Measurements from ENCODE around the gene FUT7. TPM values are rescaled to one million over a fixed set of nuclear protein-coding genes. Genes with fewer than 3 reads are reported as not detected.

FUT7 gene
- total RNA-seq, 1 experiment from 2014 or later = not detected

GRCh38 chr9:137015540-137015930 lies 16.4 kb downstream of the FUT7 start:
- no peak overlapping the region for H3K9ac ChIP-seq (ENCODE audit: low read length)
- no peak for DNase-seq (ENCODE audit: low read depth, low spot score)
- H3K4me1 ChIP-seq (ENCODE audit: control insufficient read depth in 1 of 2, insufficient read depth in 2 of 2, low read length in 2 of 2) = no peaks in the 10 kb centered on the region
- intact Hi-C loops (cut with micrococcal nuclease) = no loop called here
- ChIA-PET POLR2A (no interaction called here), RAD21 (ENCODE audit: low non-redundant PET in 1 of 2, low total read pairs in 2 of 2, uncharacterized antibody in 2 of 2, unreplicated experiment in 2 of 2) (no interaction called here), CTCF (no interaction called here)
- H4K20me1 ChIP-seq (ENCODE audit: insufficient read depth) = no peaks in the 10 kb centered on the region
- no peak overlapping the region for H3K4me2 ChIP-seq (ENCODE audit: low read length)
- no peaks in the 10 kb centered on the region for H3K79me2 ChIP-seq (ENCODE audit: insufficient read depth, low read length)
- H3K9me3 ChIP-seq (ENCODE audit: control insufficient read depth in 1 of 2, insufficient read depth in 1 of 2, low read depth in 1 of 2, low read length in 2 of 2) = no peaks in the 10 kb centered on the region
- H3K9me2 ChIP-seq (ENCODE audit: insufficient read depth) = no peaks in the 10 kb centered on the region
- H3K27ac ChIP-seq (ENCODE audit: low read depth, low read length) = no peak overlapping the region
- BruUV-seq (replicated peaks) = no TSS peak
- no peaks in the 10 kb centered on the region for H3K27me3 ChIP-seq (ENCODE audit: insufficient read depth, low read length)
- no peak overlapping the region for H3K4me3 ChIP-seq (replicated peaks in 1 of 2; ENCODE audit: low read depth in 1 of 2, low read length in 2 of 2)
- no peak overlapping the region for H2AFZ ChIP-seq (ENCODE audit: low read depth, low read length, poor library complexity, severe bottlenecking)
- TF ChIP-seq JUND (IDR thresholded peaks at IDR 0.05) (no peak), ELF1 (IDR thresholded peaks at IDR 0.05; ENCODE audit: borderline replicate concordance, low read depth) (no peak)
- no peak for ATAC-seq
- peaks cover 19 to 34% of the 10 kb centered on the region in 2 experiments; a peak in 3 of 4 replicates for H3K36me3 ChIP-seq (ENCODE audit: control insufficient read depth in 1 of 2, insufficient read depth in 2 of 2, low read length in 2 of 2)

GRCh38 chr9:137014776-137015539 lies 16.9 kb downstream of the FUT7 start:
- H3K36me3 ChIP-seq (ENCODE audit: control insufficient read depth in 1 of 2, insufficient read depth in 2 of 2, low read length in 2 of 2) = peaks cover 19 to 34% of the 10 kb centered on the region in 2 experiments; a peak in 3 of 4 replicates
- no peaks in the 10 kb centered on the region for H3K79me2 ChIP-seq (ENCODE audit: insufficient read depth, low read length)
- TF ChIP-seq YY1 (IDR thresholded peaks at IDR 0.05; ENCODE audit: extremely low read depth, insufficient replicate concordance, low read depth, low read length) = no peak
- TF ChIP-seq CBX3 (IDR thresholded peaks at IDR 0.05; ENCODE audit: low read depth) = no peak
- TF ChIP-seq ZBTB33 (IDR thresholded peaks at IDR 0.05; ENCODE audit: extremely low read depth, insufficient replicate concordance, low read length) = no peak
- TF ChIP-seq FOSL1 (IDR thresholded peaks at IDR 0.05; ENCODE audit: low read depth) = no peak
- TF ChIP-seq JUND (IDR thresholded peaks at IDR 0.05) = no peak
- TF ChIP-seq CTCF (IDR thresholded peaks at IDR 0.05 in 2 of 3, conservative IDR thresholded peaks at IDR 0.05 in 1 of 3; ENCODE audit: borderline replicate concordance in 1 of 3, insufficient read depth in 1 of 3, low read depth in 2 of 3, low read length in 2 of 3) = no peak
- TF ChIP-seq SP1 (IDR thresholded peaks at IDR 0.05; ENCODE audit: low read depth) = no peak
- TF ChIP-seq EGR1 (IDR thresholded peaks at IDR 0.05; ENCODE audit: low read depth) = no peak
- no peak for TF ChIP-seq ATF3 (IDR thresholded peaks at IDR 0.05)
- no peak for TF ChIP-seq RAD21 (IDR thresholded peaks at IDR 0.05; ENCODE audit: low read depth)
- no peaks in the 10 kb centered on the region for H3K27me3 ChIP-seq (ENCODE audit: insufficient read depth, low read length)
- ChIA-PET POLR2A (no interaction called here), CTCF (no interaction called here), RAD21 (ENCODE audit: low non-redundant PET in 1 of 2, low total read pairs in 2 of 2, uncharacterized antibody in 2 of 2, unreplicated experiment in 2 of 2) (no interaction called here)
- no peak overlapping the region for H3K9ac ChIP-seq (ENCODE audit: low read length)
- no peaks in the 10 kb centered on the region for H4K20me1 ChIP-seq (ENCODE audit: insufficient read depth)
- ATAC-seq = no peak
- no peak overlapping the region for H3K4me2 ChIP-seq (ENCODE audit: low read length)
- H3K4me3 ChIP-seq (replicated peaks in 1 of 2; ENCODE audit: low read depth in 1 of 2, low read length in 2 of 2) = no peak overlapping the region
- no peak overlapping the region for H3K27ac ChIP-seq (ENCODE audit: low read depth, low read length)
- H3K9me3 ChIP-seq (ENCODE audit: control insufficient read depth in 1 of 2, insufficient read depth in 1 of 2, low read depth in 1 of 2, low read length in 2 of 2) = no peaks in the 10 kb centered on the region
- no peak for DNase-seq (ENCODE audit: low read depth, low spot score)
- no peaks in the 10 kb centered on the region for H3K9me2 ChIP-seq (ENCODE audit: insufficient read depth)
- H2AFZ ChIP-seq (ENCODE audit: low read depth, low read length, poor library complexity, severe bottlenecking) = no peak overlapping the region
- intact Hi-C loops (cut with micrococcal nuclease) = no loop called here
- H3K4me1 ChIP-seq (ENCODE audit: control insufficient read depth in 1 of 2, insufficient read depth in 2 of 2, low read length in 2 of 2) = no peaks in the 10 kb centered on the region
- no TSS peak for BruUV-seq (replicated peaks)
